Endothelial cell (in vitro differentiated cells): ENCODE measurements around the gene CYP2R1. TPM values are rescaled to one million over a fixed set of nuclear protein-coding genes. Genes with fewer than 3 reads are reported as not detected.
"Not testable (repeated sequence)": the region's sequence is repeated elsewhere in the genome, so short reads cannot be mapped to it uniquely, and the experiment has no call there.

Source experiments
- DNase-seq: peaks from one replicate; pipeline ENCODE4 v3.0.0; 2021; ENCODE audit warnings: low spot score
- H3K27ac Mint-ChIP-seq: one replicate; pipeline ENCODE4 v1.8.0; 2021; ENCODE audit warnings: mixed read lengths, inconsistent platforms; ENCODE audit not compliant: unreplicated experiment
- H3K27me3 Mint-ChIP-seq: one replicate; pipeline ENCODE4 v1.8.0; 2021; ENCODE audit warnings: mild to moderate bottlenecking, moderate library complexity, mixed read lengths, inconsistent platforms; ENCODE audit not compliant: unreplicated experiment
- H3K36me3 Mint-ChIP-seq: one replicate; pipeline ENCODE4 v1.8.0; 2021; ENCODE audit warnings: mild to moderate bottlenecking, low read depth, mixed read lengths, inconsistent platforms; ENCODE audit not compliant: unreplicated experiment
- H3K4me1 Mint-ChIP-seq: one replicate; pipeline ENCODE4 v1.8.0; 2021; ENCODE audit warnings: mild to moderate bottlenecking, mixed read lengths, inconsistent platforms; ENCODE audit not compliant: unreplicated experiment
- H3K4me3 Mint-ChIP-seq: one replicate; pipeline ENCODE4 v1.8.0; 2021; ENCODE audit warnings: mild to moderate bottlenecking, mixed read lengths, inconsistent platforms; ENCODE audit not compliant: unreplicated experiment
- H3K9me3 Mint-ChIP-seq: one replicate; pipeline ENCODE4 v1.8.0; 2021; ENCODE audit warnings: mixed read lengths, inconsistent platforms; ENCODE audit not compliant: unreplicated experiment
- total RNA-seq: library from RNA; stranded (reverse); fragmentation: NEBNext Ultra II Directional; extraction: Animal tissue kit (Norgen Biotek cat#: 25700); gene quantifications from one replicate; pipeline ENCODE4 v1.2.1, GENCODE V29; 2021; ENCODE audit not compliant: unreplicated experiment
- TF ChIP-seq, protein P1 (sequence below): fragments of 200-600 bp; sonication (generic); IDR thresholded peaks from one replicate; pipeline ENCODE4 v1.5.0; 2021; ENCODE audit warnings: antibody characterized with exemption; ENCODE audit not compliant: unreplicated experiment

CYP2R1 gene
- total RNA-seq, 1 donor from 2014 or later: 22.4 TPM

DNA sequence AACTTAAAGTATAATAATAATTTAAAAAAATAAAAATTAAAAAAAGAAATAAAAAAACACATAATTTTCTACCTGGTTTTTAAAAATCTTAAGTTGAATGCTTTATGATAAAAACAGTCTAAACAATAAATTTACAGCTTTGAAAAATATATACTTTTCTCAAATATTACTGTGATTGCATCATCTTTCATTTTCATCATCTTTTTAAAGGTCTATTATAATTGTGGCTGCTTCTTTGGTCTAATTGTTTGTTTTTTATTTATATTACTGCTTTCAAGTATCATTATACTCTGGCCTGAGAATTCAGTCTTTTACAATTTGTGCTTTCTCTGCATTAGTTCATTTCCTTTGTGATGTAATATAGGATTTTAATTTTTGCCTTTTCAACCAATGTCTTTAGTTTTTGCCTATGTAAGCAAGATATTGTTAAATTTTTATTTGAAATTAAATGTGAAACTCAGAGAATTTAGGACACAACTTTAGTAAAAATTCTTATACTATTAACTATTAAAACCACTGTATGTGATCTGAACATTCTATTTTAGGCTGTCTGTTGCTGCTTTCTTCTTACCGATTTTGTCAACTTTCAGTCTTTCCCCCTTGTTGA is 7.3 kb downstream of the CYP2R1 start:
- H3K36me3 Mint-ChIP-seq: peaks cover 10% of the 10 kb centered on the region
- TF ChIP-seq, protein P1, sequence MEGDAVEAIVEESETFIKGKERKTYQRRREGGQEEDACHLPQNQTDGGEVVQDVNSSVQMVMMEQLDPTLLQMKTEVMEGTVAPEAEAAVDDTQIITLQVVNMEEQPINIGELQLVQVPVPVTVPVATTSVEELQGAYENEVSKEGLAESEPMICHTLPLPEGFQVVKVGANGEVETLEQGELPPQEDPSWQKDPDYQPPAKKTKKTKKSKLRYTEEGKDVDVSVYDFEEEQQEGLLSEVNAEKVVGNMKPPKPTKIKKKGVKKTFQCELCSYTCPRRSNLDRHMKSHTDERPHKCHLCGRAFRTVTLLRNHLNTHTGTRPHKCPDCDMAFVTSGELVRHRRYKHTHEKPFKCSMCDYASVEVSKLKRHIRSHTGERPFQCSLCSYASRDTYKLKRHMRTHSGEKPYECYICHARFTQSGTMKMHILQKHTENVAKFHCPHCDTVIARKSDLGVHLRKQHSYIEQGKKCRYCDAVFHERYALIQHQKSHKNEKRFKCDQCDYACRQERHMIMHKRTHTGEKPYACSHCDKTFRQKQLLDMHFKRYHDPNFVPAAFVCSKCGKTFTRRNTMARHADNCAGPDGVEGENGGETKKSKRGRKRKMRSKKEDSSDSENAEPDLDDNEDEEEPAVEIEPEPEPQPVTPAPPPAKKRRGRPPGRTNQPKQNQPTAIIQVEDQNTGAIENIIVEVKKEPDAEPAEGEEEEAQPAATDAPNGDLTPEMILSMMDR: no peak
- H3K4me3 Mint-ChIP-seq: no peak overlapping the region
- DNase-seq: no peak
- no peak overlapping the region for H3K27ac Mint-ChIP-seq
- no peaks in the 10 kb centered on the region for H3K9me3 Mint-ChIP-seq
- no peaks in the 10 kb centered on the region for H3K27me3 Mint-ChIP-seq
- H3K4me1 Mint-ChIP-seq: peaks cover 4% of the 10 kb centered on the region

DNA sequence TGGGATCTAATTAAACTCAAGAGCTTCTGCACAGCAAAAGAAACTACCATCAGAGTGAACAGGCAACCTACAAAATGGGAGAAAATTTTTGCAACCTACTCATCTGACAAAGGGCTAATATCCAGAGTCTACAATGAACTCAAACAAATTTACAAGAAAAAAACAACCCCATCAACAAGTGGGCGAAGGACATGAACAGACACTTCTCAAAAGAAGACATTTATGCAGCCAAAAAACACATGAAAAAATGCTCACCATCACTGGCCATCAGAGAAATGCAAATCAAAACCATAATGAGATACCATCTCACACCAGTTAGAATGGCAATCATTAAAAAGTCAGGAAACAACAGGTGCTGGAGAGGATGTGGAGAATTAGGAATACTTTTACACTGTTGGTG is 8.3 kb downstream of the CYP2R1 start:
- DNase-seq, H3K4me1 Mint-ChIP-seq, H3K27ac Mint-ChIP-seq, H3K9me3 Mint-ChIP-seq, H3K27me3 Mint-ChIP-seq, H3K4me3 Mint-ChIP-seq: not testable (repeated sequence)
- peaks cover 10% of the 10 kb centered on the region for H3K36me3 Mint-ChIP-seq

GRCh38 chr11:14882196-14882595 is 9.8 kb downstream of the CYP2R1 start:
- Mint-ChIP-seq H3K36me3 (peaks cover 10% of the 10 kb centered on the region), H3K4me1 (no peaks in the 10 kb centered on the region), H3K9me3 (no peaks in the 10 kb centered on the region), H3K4me3 (no peak overlapping the region), H3K27me3 (no peaks in the 10 kb centered on the region), H3K27ac (no peak overlapping the region)
- no peak for DNase-seq
- TF ChIP-seq, protein P1: no peak

DNA sequence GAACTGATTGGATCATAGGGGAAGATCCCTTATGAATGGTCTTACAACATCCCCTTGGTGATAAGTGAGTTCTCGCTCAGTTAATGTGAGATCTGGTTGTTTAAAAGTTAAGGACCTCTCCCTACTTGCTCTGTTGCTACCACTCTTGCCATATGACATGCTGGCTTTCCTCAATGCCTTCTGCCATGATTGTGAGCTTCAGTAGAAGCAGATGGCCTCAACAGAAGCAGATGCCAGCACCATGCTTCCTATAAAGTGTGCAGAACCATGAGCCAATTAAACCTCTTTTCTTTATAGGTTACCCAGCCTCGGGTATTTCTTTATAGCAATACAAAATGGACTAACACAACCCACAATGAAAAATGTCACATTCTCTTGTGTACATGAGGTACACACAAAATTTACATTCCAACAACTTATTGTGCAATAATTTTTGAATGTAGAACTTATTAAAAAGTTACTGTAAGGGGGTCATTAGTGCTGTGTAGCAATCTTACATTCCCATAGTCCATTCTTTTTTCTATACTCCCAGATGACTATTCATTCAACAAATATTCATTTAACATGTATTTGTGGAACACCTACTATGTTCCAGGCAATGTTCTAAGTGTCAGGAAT is 10.3 kb downstream of the CYP2R1 start:
- Mint-ChIP-seq H3K36me3 (peaks cover 10% of the 10 kb centered on the region), H3K27me3 (no peaks in the 10 kb centered on the region), H3K4me3 (no peak overlapping the region), H3K27ac (no peak overlapping the region), H3K9me3 (no peaks in the 10 kb centered on the region), H3K4me1 (no peaks in the 10 kb centered on the region)
- no peak for DNase-seq
- TF ChIP-seq, protein P1: no peak

GRCh38 chr11:14875163-14875562 is 16.9 kb downstream of the CYP2R1 start:
- H3K27me3 Mint-ChIP-seq: no peaks in the 10 kb centered on the region
- TF ChIP-seq, protein P1: no peak
- H3K4me1 Mint-ChIP-seq: no peaks in the 10 kb centered on the region
- H3K4me3 Mint-ChIP-seq: no peak overlapping the region
- DNase-seq: no peak
- H3K9me3 Mint-ChIP-seq: no peaks in the 10 kb centered on the region
- H3K27ac Mint-ChIP-seq: no peak overlapping the region
- H3K36me3 Mint-ChIP-seq: no peaks in the 10 kb centered on the region
